Measurements from ENCODE around the gene GIGYF2. TPM values are rescaled to one million over a fixed set of nuclear protein-coding genes. Genes with fewer than 3 reads are reported as not detected.

The GIGYF2 gene
- total and polyA plus RNA-seq, 2 of the 13 experiments (the other 11 are each of a cell fraction or from before 2014, with no cell fraction given): 44.9 to 73.5 TPM

DNA sequence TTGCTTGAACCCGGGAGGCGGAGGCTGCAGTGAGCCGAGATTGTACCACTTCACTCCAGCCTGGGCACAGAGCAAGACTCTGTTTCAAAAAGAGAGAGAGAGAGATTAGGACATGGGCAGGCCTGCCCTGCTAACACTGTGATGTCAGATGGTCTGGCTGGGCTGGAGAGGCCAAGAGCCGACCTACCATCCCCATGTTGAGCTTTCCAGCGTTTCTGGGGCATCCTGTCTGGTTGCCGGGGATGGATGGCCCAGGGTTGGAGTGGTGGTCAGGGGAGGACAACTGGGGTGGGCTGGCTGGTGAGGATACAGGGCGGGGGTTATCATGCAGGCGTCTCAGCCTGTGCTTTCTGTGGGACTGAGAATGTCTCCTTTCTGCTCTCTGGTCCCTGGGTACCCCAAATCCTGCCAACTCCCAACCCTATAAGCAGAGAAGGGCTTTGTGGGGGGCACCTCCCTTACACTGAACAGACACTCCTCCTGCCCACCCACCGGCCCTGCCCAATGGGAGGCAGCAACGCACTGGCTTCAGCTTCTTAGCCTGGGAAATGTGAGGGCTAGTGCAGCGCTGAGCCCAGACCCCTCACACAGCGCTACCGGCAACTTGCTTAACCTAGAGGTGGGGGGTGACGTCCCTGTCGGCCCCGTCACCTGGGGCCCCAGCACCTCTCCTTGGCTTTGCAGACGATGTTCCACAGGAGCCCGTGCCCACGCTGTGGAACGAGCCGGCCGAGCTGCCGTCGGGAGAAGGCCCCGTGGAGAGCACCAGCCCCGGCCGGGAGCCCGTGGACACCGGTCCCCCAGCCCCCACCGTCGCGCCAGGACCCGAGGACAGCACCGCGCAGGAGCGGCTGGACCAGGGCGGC, 178.4 kb downstream of the GIGYF2 start (continued):
- TF ChIP-seq, protein P1, sequence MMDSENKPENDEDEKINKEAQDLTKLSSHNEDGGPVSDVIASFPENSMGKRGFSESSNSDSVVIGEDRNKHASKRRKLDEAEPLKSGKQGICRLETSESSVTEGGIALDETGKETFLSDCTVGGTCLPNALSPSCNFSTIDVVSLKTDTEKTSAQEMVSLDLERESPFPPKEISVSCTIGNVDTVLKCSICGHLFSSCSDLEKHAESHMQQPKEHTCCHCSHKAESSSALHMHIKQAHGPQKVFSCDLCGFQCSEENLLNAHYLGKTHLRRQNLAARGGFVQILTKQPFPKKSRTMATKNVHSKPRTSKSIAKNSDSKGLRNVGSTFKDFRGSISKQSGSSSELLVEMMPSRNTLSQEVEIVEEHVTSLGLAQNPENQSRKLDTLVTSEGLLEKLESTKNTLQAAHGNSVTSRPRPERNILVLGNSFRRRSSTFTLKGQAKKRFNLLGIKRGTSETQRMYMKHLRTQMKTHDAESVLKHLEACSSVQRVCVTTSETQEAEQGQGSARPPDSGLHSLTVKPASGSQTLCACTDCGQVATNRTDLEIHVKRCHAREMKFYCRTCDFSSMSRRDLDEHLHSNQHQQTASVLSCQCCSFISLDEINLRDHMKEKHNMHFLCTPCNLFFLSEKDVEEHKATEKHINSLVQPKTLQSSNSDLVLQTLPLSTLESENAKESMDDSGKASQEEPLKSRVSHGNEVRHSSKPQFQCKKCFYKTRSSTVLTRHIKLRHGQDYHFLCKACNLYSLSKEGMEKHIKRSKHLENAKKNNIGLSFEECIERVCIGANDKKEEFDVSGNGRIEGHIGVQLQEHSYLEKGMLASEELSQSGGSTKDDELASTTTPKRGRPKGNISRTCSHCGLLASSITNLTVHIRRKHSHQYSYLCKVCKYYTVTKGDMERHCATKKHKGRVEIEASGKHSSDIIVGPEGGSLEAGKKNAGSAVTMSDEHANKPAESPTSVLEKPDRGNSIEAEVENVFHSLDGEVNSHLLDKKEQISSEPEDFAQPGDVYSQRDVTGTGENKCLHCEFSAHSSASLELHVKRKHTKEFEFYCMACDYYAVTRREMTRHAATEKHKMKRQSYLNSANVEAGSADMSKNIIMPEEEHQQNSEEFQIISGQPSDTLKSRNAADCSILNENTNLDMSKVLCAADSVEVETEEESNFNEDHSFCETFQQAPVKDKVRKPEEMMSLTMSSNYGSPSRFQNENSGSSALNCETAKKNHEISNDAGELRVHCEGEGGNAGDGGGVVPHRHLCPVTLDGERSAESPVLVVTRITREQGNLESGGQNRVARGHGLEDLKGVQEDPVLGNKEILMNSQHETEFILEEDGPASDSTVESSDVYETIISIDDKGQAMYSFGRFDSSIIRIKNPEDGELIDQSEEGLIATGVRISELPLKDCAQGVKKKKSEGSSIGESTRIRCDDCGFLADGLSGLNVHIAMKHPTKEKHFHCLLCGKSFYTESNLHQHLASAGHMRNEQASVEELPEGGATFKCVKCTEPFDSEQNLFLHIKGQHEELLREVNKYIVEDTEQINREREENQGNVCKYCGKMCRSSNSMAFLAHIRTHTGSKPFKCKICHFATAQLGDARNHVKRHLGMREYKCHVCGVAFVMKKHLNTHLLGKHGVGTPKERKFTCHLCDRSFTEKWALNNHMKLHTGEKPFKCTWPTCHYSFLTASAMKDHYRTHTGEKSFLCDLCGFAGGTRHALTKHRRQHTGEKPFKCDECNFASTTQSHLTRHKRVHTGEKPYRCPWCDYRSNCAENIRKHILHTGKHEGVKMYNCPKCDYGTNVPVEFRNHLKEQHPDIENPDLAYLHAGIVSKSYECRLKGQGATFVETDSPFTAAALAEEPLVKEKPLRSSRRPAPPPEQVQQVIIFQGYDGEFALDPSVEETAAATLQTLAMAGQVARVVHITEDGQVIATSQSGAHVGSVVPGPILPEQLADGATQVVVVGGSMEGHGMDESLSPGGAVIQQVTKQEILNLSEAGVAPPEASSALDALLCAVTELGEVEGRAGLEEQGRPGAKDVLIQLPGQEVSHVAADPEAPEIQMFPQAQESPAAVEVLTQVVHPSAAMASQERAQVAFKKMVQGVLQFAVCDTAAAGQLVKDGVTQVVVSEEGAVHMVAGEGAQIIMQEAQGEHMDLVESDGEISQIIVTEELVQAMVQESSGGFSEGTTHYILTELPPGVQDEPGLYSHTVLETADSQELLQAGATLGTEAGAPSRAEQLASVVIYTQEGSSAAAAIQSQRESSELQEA (CRISPR knock-in tag; IDR thresholded peaks at IDR 0.05; ENCODE audit: not compliant biosample characterization): no peak
- no peak for TF ChIP-seq CEBPG (CRISPR knock-in tag; IDR thresholded peaks at IDR 0.05)
- TF ChIP-seq ZFX (CRISPR knock-in tag; IDR thresholded peaks at IDR 0.05; ENCODE audit: low read depth): no peak
- no peak for TF ChIP-seq NCOR1 (IDR thresholded peaks at IDR 0.05; ENCODE audit: borderline replicate concordance, low read length)
- TF ChIP-seq, protein P2, sequence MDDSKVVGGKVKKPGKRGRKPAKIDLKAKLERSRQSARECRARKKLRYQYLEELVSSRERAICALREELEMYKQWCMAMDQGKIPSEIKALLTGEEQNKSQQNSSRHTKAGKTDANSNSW (CRISPR knock-in tag; IDR thresholded peaks at IDR 0.05; ENCODE audit: borderline replicate concordance): no peak; the same call in 1 of the 2 replicates
- TF ChIP-seq, protein P3, sequence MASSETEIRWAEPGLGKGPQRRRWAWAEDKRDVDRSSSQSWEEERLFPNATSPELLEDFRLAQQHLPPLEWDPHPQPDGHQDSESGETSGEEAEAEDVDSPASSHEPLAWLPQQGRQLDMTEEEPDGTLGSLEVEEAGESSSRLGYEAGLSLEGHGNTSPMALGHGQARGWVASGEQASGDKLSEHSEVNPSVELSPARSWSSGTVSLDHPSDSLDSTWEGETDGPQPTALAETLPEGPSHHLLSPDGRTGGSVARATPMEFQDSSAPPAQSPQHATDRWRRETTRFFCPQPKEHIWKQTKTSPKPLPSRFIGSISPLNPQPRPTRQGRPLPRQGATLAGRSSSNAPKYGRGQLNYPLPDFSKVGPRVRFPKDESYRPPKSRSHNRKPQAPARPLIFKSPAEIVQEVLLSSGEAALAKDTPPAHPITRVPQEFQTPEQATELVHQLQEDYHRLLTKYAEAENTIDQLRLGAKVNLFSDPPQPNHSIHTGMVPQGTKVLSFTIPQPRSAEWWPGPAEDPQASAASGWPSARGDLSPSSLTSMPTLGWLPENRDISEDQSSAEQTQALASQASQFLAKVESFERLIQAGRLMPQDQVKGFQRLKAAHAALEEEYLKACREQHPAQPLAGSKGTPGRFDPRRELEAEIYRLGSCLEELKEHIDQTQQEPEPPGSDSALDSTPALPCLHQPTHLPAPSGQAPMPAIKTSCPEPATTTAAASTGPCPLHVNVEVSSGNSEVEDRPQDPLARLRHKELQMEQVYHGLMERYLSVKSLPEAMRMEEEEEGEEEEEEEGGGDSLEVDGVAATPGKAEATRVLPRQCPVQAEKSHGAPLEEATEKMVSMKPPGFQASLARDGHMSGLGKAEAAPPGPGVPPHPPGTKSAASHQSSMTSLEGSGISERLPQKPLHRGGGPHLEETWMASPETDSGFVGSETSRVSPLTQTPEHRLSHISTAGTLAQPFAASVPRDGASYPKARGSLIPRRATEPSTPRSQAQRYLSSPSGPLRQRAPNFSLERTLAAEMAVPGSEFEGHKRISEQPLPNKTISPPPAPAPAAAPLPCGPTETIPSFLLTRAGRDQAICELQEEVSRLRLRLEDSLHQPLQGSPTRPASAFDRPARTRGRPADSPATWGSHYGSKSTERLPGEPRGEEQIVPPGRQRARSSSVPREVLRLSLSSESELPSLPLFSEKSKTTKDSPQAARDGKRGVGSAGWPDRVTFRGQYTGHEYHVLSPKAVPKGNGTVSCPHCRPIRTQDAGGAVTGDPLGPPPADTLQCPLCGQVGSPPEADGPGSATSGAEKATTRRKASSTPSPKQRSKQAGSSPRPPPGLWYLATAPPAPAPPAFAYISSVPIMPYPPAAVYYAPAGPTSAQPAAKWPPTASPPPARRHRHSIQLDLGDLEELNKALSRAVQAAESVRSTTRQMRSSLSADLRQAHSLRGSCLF (CRISPR knock-in tag; IDR thresholded peaks at IDR 0.05; ENCODE audit: borderline replicate concordance): no peak
- TF ChIP-seq TCF7 (IDR thresholded peaks at IDR 0.05; ENCODE audit: low read depth): no peak
- TF ChIP-seq MTF1 (CRISPR knock-in tag; IDR thresholded peaks at IDR 0.05): no peak
- TF ChIP-seq ZNF343 (CRISPR knock-in tag; IDR thresholded peaks at IDR 0.05): no peak
- TF ChIP-seq ZNF501 (CRISPR knock-in tag; IDR thresholded peaks at IDR 0.05): no peak
- TF ChIP-seq ZNF670 (CRISPR knock-in tag; IDR thresholded peaks at IDR 0.05; ENCODE audit: borderline replicate concordance): no peak
- no peak for TF ChIP-seq ZNF816 (CRISPR knock-in tag; IDR thresholded peaks at IDR 0.05; ENCODE audit: borderline replicate concordance)
- no peak for TF ChIP-seq ZSCAN9 (CRISPR knock-in tag; IDR thresholded peaks at IDR 0.05; ENCODE audit: borderline replicate concordance)
